NCI-H128 (cell line): Measurements from ENCODE around the gene MX1.

ENCODE experiments used
- DNase-seq: peaks from one replicate; lab custom pipeline; 2025; ENCODE audit not compliant: unreplicated experiment; lab: John Stamatoyannopoulos, UW

MX1 gene

GRCh38 chr21:41488080-41488479 is 62.0 kb downstream of the MX1 start:
- DNase-seq, result no peak

- DNase-seq, result no peak
Observed at GRCh38 chr21:41489329-41489728, 63.3 kb downstream of the MX1 start.

GRCh38 chr21:41490330-41490729 is 64.3 kb downstream of the MX1 start:
- DNase-seq, result no peak

GRCh38 chr21:41491412-41491811 is 65.4 kb downstream of the MX1 start:
- DNase-seq, result no peak

- DNase-seq, result no peak
Observed at GRCh38 chr21:41494242-41494641, 68.2 kb downstream of the MX1 start.

GRCh38 chr21:41497008-41497407 is 71.0 kb downstream of the MX1 start:
- DNase-seq, result no peak

- no peak for DNase-seq
Observed at GRCh38 chr21:41497788-41498187, 71.7 kb downstream of the MX1 start.

- no peak for DNase-seq
Observed at GRCh38 chr21:41499920-41500319, 73.9 kb downstream of the MX1 start.

GRCh38 chr21:41500363-41500762 is 74.3 kb downstream of the MX1 start:
- no peak for DNase-seq

GRCh38 chr21:41500931-41501381 is 74.9 kb downstream of the MX1 start:
- DNase-seq, result no peak

GRCh38 chr21:41501919-41502318 is 75.9 kb downstream of the MX1 start:
- no peak for DNase-seq

- no peak for DNase-seq
Observed at GRCh38 chr21:41503331-41503730, 77.3 kb downstream of the MX1 start.

- DNase-seq, result no peak
Observed at GRCh38 chr21:41504030-41504429, 78.0 kb downstream of the MX1 start.

GRCh38 chr21:41506005-41506594 is 80.1 kb downstream of the MX1 start:
- no peak for DNase-seq

GRCh38 chr21:41506611-41507520 is 80.8 kb downstream of the MX1 start:
- no peak for DNase-seq

- no peak for DNase-seq
Observed at GRCh38 chr21:41507521-41508414, 81.7 kb downstream of the MX1 start, which contains the start of gene TMPRSS2. Gene TMPRSS2, minus strand, starts transcription at chr21:41508158. Its CDS starts 10,025 bp downstream, at chr21:41498133.

GRCh38 chr21:41508415-41509144 is 82.5 kb downstream of the MX1 start:
- DNase-seq, result no peak
